K562 (cell line): Measurements from ENCODE around the gene KIAA2012.

ENCODE experiments used
- BACH1 ChIP-seq: fragments of 200-800 bp; sonication (Bioruptor generic); IDR thresholded peaks from 2 replicates; pipeline ENCODE4 v1.6.1; 2016; ENCODE audit warnings: missing genetic modification characterization, missing compliant biosample characterization
- KAT7 ChIP-seq: sonication (generic); formaldehyde crosslinking; IDR thresholded peaks from 2 replicates; pipeline ENCODE4 v1.8.0; 2022; ENCODE audit warnings: missing genetic modification reagents, mild to moderate bottlenecking, borderline replicate concordance
- POU5F1 ChIP-seq: fragments of 150-350 bp; IDR thresholded peaks from 2 replicates; pipeline ENCODE4 v1.6.1; 2014; ENCODE audit warnings: borderline replicate concordance, low read length, low read depth, mild to moderate bottlenecking; ENCODE audit not compliant: partially characterized antibody
- RAD21 ChIP-seq, 2 experiments: fragments of 250-450 bp in 1 of 2; fragments of 450-650 bp in 1 of 2; sonication (Bioruptor Pico) in 1 of 2; formaldehyde crosslinking in 1 of 2; IDR thresholded peaks in 1 of 2; conservative IDR thresholded peaks in 1 of 2; 2 replicates each; pipeline versions ENCODE4 v1.4.0 to v1.8.0; 2020 to 2022; ENCODE audit warnings: mild to moderate bottlenecking in 2 of 2, moderate library complexity in 1 of 2
- SUPT5H ChIP-seq: fragments of 450-650 bp; IDR thresholded peaks from 2 replicates; pipeline ENCODE4 v1.6.1; 2016
- TBP ChIP-seq: optimal IDR thresholded peaks from 2 replicates; pipeline ENCODE3; 2011; ENCODE audit warnings: low read depth, low read length, improper control_type of control experiment
- ZKSCAN1 ChIP-seq: fragments of 150-350 bp; IDR thresholded peaks from 2 replicates; pipeline ENCODE4 v1.6.1; 2016; ENCODE audit warnings: low read depth, low read length
- TF ChIP-seq, protein P1 (sequence below): sonication (generic); formaldehyde crosslinking; IDR thresholded peaks from 2 replicates; pipeline ENCODE4 v1.8.0; 2023; ENCODE audit warnings: mild to moderate bottlenecking, missing genetic modification reagents

DNA sequence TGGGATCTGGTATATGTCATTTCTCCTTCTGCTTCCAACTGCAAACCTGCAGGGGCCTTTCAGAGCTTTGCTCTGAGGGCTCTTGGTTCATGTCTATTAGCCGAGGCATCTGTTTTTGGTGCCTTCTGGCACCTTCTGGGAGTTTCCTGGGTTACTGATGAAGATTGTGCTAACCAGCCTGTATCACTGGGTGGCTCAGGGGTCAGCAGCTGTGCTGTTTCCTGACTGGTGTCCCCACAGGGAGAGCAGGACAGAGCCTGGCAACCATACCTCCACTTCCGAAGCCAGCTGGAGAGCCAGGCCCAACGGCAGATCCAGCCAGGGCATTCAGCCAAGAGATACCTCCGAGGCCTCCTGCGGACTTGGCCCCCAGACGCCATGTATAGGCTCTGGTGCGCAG, 17.5 kb downstream of the KIAA2012 start:
- TF ChIP-seq, protein P1, sequence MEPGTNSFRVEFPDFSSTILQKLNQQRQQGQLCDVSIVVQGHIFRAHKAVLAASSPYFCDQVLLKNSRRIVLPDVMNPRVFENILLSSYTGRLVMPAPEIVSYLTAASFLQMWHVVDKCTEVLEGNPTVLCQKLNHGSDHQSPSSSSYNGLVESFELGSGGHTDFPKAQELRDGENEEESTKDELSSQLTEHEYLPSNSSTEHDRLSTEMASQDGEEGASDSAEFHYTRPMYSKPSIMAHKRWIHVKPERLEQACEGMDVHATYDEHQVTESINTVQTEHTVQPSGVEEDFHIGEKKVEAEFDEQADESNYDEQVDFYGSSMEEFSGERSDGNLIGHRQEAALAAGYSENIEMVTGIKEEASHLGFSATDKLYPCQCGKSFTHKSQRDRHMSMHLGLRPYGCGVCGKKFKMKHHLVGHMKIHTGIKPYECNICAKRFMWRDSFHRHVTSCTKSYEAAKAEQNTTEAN: no peak
- TF ChIP-seq KAT7 (CRISPR knock-in tag) (no peak), BACH1 (tag) (no peak), POU5F1 (no peak), SUPT5H (no peak), RAD21 (CRISPR knock-in tag; conservative IDR thresholded peaks at IDR 0.05 in 1 of 2, IDR thresholded peaks at IDR 0.05 in 1 of 2) (no peak), TBP (no peak), ZKSCAN1 (no peak)
